Activated T-cell treated with anti-CD3 and anti-CD28 coated beads for 1 hour (primary cell): ENCODE data around the gene FAM227B.
"Not testable (repeated sequence)": the region's sequence is repeated elsewhere in the genome, so short reads cannot be mapped to it uniquely, and the experiment has no call there.

Experiments used
- DNase-seq: peaks from one replicate; pipeline ENCODE4 v3.0.0-alpha.2; 2020; ENCODE audit warnings: low read depth

Gene FAM227B

GRCh38 chr15:49372366-49372765 lies 248.3 kb downstream of the FAM227B start:
- no peak for DNase-seq

GRCh38 chr15:49370782-49371181 lies 249.8 kb downstream of the FAM227B start:
- DNase-seq: no peak

- no peak for DNase-seq
Measured at GRCh38 chr15:49366496-49366895, 254.1 kb downstream of the FAM227B start.

- DNase-seq: no peak
Measured at GRCh38 chr15:49361370-49361769, 259.2 kb downstream of the FAM227B start.

GRCh38 chr15:49354439-49354838 lies 266.2 kb downstream of the FAM227B start:
- not testable (repeated sequence) for DNase-seq

GRCh38 chr15:49343546-49343945 lies 277.1 kb downstream of the FAM227B start:
- DNase-seq: no peak

- DNase-seq: no peak
Measured at GRCh38 chr15:49339656-49340055, 281.0 kb downstream of the FAM227B start.

GRCh38 chr15:49331951-49332350 lies 288.7 kb downstream of the FAM227B start:
- DNase-seq: no peak

- DNase-seq: no peak
Measured at GRCh38 chr15:49331442-49331841, 289.2 kb downstream of the FAM227B start.

GRCh38 chr15:49330166-49330565 lies 290.5 kb downstream of the FAM227B start:
- DNase-seq: no peak

- DNase-seq: no peak
Measured at GRCh38 chr15:49328941-49329340, 291.7 kb downstream of the FAM227B start.

GRCh38 chr15:49327927-49328326 lies 292.7 kb downstream of the FAM227B start:
- DNase-seq: no peak

- DNase-seq: no peak
Measured at GRCh38 chr15:49323207-49323606, 297.4 kb downstream of the FAM227B start.

GRCh38 chr15:49320351-49320750 lies 300.3 kb downstream of the FAM227B start:
- DNase-seq: no peak

GRCh38 chr15:49315391-49315823 lies 305.2 kb downstream of the FAM227B start:
- no peak for DNase-seq

GRCh38 chr15:49314716-49315115 lies 305.9 kb downstream of the FAM227B start:
- DNase-seq: no peak

GRCh38 chr15:49313650-49314049 lies 307.0 kb downstream of the FAM227B start:
- DNase-seq: no peak

GRCh38 chr15:49309889-49310288 lies 310.7 kb downstream of the FAM227B start:
- DNase-seq: no peak

- DNase-seq: no peak
Measured at GRCh38 chr15:49308686-49309085, 311.9 kb downstream of the FAM227B start.

GRCh38 chr15:49306551-49306950 lies 314.1 kb downstream of the FAM227B start:
- no peak for DNase-seq

GRCh38 chr15:49303003-49303402 lies 317.6 kb downstream of the FAM227B start:
- no peak for DNase-seq

- no peak for DNase-seq
Measured at GRCh38 chr15:49301562-49301961, 319.1 kb downstream of the FAM227B start.

- no peak for DNase-seq
Measured at GRCh38 chr15:49300856-49301255, 319.8 kb downstream of the FAM227B start.

- no peak for DNase-seq
Measured at GRCh38 chr15:49297584-49297983, 323.0 kb downstream of the FAM227B start.

- no peak for DNase-seq
Measured at GRCh38 chr15:49296258-49296657, 324.4 kb downstream of the FAM227B start.
